NOMO-1 (cell line): ENCODE data around the gene CREB3L4.
"Not testable (repeated sequence)": the region's sequence is repeated elsewhere in the genome, so short reads cannot be mapped to it uniquely, and the experiment has no call there.

Source experiments
- DNase-seq, 2 experiments: peaks; one replicate each; lab custom pipeline; 2025; ENCODE audit not compliant: unreplicated experiment in 2 of 2; lab: John Stamatoyannopoulos, UW

Gene CREB3L4

GRCh38 chr1:153958111-153958960 lies 9.4 kb upstream of the CREB3L4 start, which contains the start of gene CRTC2:
Gene CRTC2 (minus strand): TSS chr1:153958612. CDS start chr1:153958497, 115 bp downstream.
- peak; percentile 94 to 99 for DNase-seq

GRCh38 chr1:153958961-153959260 lies 8.8 kb upstream of the CREB3L4 start:
- no peak for DNase-seq

- DNase-seq, result no peak
Measured at GRCh38 chr1:153959454-153959853, 8.2 kb upstream of the CREB3L4 start.

GRCh38 chr1:153960206-153960605 lies 7.5 kb upstream of the CREB3L4 start:
- DNase-seq, result no peak

GRCh38 chr1:153961421-153961820 lies 6.3 kb upstream of the CREB3L4 start:
- DNase-seq, result no peak

GRCh38 chr1:153962088-153963029 lies 5.3 kb upstream of the CREB3L4 start:
- no peak for DNase-seq

- peak; percentile 90 to 91 for DNase-seq
Measured at GRCh38 chr1:153963030-153963849, 4.5 kb upstream of the CREB3L4 start, which contains the start of gene SLC39A1. Gene SLC39A1 (minus strand): TSS chr1:153963537. CDS start chr1:153962715, 822 bp downstream.

- no peak for DNase-seq
Measured at GRCh38 chr1:153963850-153964331, 3.8 kb upstream of the CREB3L4 start.

- DNase-seq, result no peak
Measured at GRCh38 chr1:153968000-153968363, 280 bp downstream of the CREB3L4 start.

GRCh38 chr1:153968408-153968807 lies 706 bp downstream of the CREB3L4 start:
- no peak for DNase-seq

GRCh38 chr1:153968972-153969371 lies 1.3 kb downstream of the CREB3L4 start:
- DNase-seq, result no peak

- DNase-seq, result no peak
Measured at GRCh38 chr1:153970346-153970745, 2.6 kb downstream of the CREB3L4 start.

- no peak for DNase-seq
Measured at GRCh38 chr1:153973071-153973470, 5.4 kb downstream of the CREB3L4 start.

- DNase-seq, result no peak
Measured at GRCh38 chr1:153973525-153973924, 5.8 kb downstream of the CREB3L4 start.

GRCh38 chr1:153976819-153977249 lies 9.1 kb downstream of the CREB3L4 start:
- no peak for DNase-seq

- peak; percentile 56 to 86 for DNase-seq
Measured at GRCh38 chr1:153977250-153978240, 9.8 kb downstream of the CREB3L4 start, which contains the start of gene JTB. Gene JTB (minus strand): TSS chr1:153977674. CDS start chr1:153977252, 422 bp downstream.

GRCh38 chr1:153978274-153978909 lies 10.7 kb downstream of the CREB3L4 start:
- no peak for DNase-seq

GRCh38 chr1:153979091-153979490 lies 11.4 kb downstream of the CREB3L4 start:
- not testable (repeated sequence) for DNase-seq

GRCh38 chr1:153981735-153982134 lies 14.0 kb downstream of the CREB3L4 start:
- DNase-seq, result not testable (repeated sequence)
